Left lung (tissue), 10 donors: ENCODE measurements around the gene RFPL4AL1. TPM values are rescaled to one million over a fixed set of nuclear protein-coding genes. Genes with fewer than 3 reads are reported as not detected.

ENCODE experiments used
- ATAC-seq: fragments of 200-7000 bp; cut with Tn5 transposase; one replicate; pipeline ENCODE4 v1.9.1; 2020; ENCODE audit warnings: moderate library complexity
- DNase-seq, 4 donors: peaks; one replicate each; pipeline ENCODE4 v3.0.0-alpha.2; 2013 to 2020
- H3K27ac ChIP-seq, 2 donors: fragments of 200-600 bp; sonication (generic) in 1 of 2; one replicate each; pipeline versions ENCODE4 v1.5.0 to v1.8.0; 2020 to 2021
- H3K27me3 ChIP-seq, 2 donors: fragments of 200-600 bp; sonication (generic) in 1 of 2; one replicate each; pipeline versions ENCODE4 v1.5.0 to v1.8.0; 2020 to 2021
- H3K36me3 ChIP-seq, 2 donors: fragments of 200-600 bp; sonication (generic) in 1 of 2; one replicate each; pipeline versions ENCODE4 v1.5.0 to v1.8.0; 2020 to 2021
- H3K4me1 ChIP-seq, 2 donors: fragments of 200-600 bp; one replicate each; pipeline ENCODE4 v1.8.0; 2021
- H3K4me3 ChIP-seq, 2 donors: fragments of 200-600 bp; sonication (generic) in 1 of 2; one replicate each; pipeline versions ENCODE4 v1.5.0 to v1.8.0; 2020 to 2021; ENCODE audit warnings: mild to moderate bottlenecking in 1 of 2
- H3K9me3 ChIP-seq, 2 donors: fragments of 200-600 bp; sonication (generic) in 1 of 2; one replicate each; pipeline versions ENCODE4 v1.5.0 to v1.8.0; 2020 to 2021
- CTCF ChIP-seq, 2 donors: fragments of 200-600 bp; sonication (generic) in 1 of 2; IDR thresholded peaks; one replicate each; pipeline versions ENCODE4 v1.5.0 to v1.8.0; 2021; ENCODE audit warnings: antibody characterized with exemption in 2 of 2
- intact Hi-C, 2 donors: fragments of 100-400 bp; cut with DNase I; formaldehyde crosslinking; loops; one replicate each; pipeline versions ENCODE4 v1.11.2 to v1.14.2; 2022
- polyA plus RNA-seq, 6 donors: library from polyadenylated mRNA; unstranded; fragments of 120-200 nt; gene quantifications; one replicate each; pipeline ENCODE4 v1.2.1, GENCODE V29; 2013; ENCODE audit not compliant: insufficient read length in 6 of 6
- total RNA-seq, 2 donors: library from RNA; stranded (reverse); fragmentation: NEBNext Ultra II Directional; extraction: Animal tissue kit (Norgen Biotek cat#: 25700); gene quantifications; one replicate each; pipeline ENCODE4 v1.2.1, GENCODE V29; 2021
- donor health status: DM: no; HTN: yes; CAD: no.
- donor health status: DM: no; HTN: no; CAD: no.

The RFPL4AL1 gene
- total and polyA plus RNA-seq, 8 donors = 0.18 to 0.19 TPM; not detected in 6

DNA sequence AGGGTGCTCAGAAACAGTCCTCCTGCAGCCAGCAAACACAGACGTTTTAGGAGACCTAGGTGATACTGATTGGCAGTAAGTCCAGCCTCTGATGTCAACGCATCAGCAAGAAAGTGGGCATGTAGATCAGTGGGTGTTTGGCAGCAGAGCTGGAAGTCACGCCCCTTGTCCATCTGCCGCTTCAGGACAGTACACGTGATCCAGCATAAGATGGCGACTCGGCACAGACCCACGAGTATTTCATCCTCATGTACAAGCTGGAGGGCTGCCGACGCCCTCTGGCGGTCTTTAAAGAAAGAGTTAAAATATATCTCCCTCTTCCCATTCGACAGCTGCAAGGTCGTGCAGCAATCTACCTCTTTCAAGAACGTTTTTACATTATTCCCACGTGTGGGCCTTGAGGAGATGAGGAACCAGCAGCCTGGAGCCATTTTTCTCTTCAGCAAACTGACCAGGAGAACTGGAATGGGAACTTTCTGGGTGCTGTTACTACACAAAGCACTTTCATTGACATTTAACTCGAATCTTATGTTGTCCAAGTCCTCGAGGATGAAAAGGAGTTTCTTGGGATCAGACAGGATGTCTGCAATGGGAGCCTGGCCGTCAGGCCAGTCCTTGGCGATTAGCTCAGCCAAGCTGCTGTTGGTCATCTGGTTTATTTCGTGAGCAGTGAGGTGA lies 40.6 kb downstream of the RFPL4AL1 start:
- intact Hi-C loops = no loop called here

GRCh38 chr19:55811340-55811739 lies 42.4 kb downstream of the RFPL4AL1 start:
- H3K27ac ChIP-seq = no peak overlapping the region
- DNase-seq = no peak
- no peak for TF ChIP-seq CTCF (IDR thresholded peaks at IDR 0.05)

More for the DNA sequence above, 40.6 kb downstream of the RFPL4AL1 start:
- peak in 3 of 4 donors; percentile 32 to 71 (median 37) for DNase-seq
- TF ChIP-seq CTCF (IDR thresholded peaks at IDR 0.05) = no peak
- no peaks in the 10 kb centered on the region for H3K4me1 ChIP-seq
- H3K36me3 ChIP-seq = no peaks in the 10 kb centered on the region
- H3K27ac ChIP-seq = no peak overlapping the region
- H3K4me3 ChIP-seq = no peak overlapping the region
- peak; percentile 56 for ATAC-seq
- H3K27me3 ChIP-seq = peaks cover 0 to 18% of the 10 kb centered on the region in 2 donors
- H3K9me3 ChIP-seq = no peaks in the 10 kb centered on the region

DNA sequence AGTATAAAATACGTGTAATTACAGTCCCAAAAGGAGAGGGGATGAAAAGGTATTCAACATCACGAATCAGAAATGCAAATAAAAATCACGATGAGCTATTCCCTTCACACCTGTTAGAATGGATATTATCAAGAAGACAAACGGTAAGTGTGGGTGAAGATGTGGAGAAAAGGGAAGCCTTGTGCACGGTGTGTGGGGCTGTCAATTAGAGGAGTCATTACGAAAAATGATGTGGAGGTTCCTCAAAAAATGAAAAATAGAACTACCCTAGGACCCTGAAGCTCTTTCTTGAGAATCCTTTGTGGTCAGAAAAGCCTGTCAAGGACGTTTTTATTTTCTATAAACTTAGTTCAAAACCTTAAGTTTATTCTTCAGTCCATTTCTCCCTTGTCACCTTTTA lies 43.5 kb downstream of the RFPL4AL1 start:
- Histone ChIP-seq H3K4me3 (no peak overlapping the region), H3K9me3 (no peaks in the 10 kb centered on the region), H3K36me3 (no peaks in the 10 kb centered on the region), H3K4me1 (no peaks in the 10 kb centered on the region), H3K27ac (no peak overlapping the region), H3K27me3 (peaks cover 0 to 18% of the 10 kb centered on the region in 2 donors)
- no peak for DNase-seq
- no peak for ATAC-seq
- TF ChIP-seq CTCF (IDR thresholded peaks at IDR 0.05) = no peak
- intact Hi-C loops = no loop called here

More at GRCh38 chr19:55811340-55811739, 42.4 kb downstream of the RFPL4AL1 start:
- intact Hi-C loops = no loop called here
- Histone ChIP-seq H3K9me3 (no peaks in the 10 kb centered on the region), H3K4me1 (no peaks in the 10 kb centered on the region), H3K4me3 (no peak overlapping the region), H3K27me3 (peaks cover 0 to 18% of the 10 kb centered on the region in 2 donors), H3K36me3 (no peaks in the 10 kb centered on the region)
- ATAC-seq = no peak

GRCh38 chr19:55813906-55814305 lies 45.0 kb downstream of the RFPL4AL1 start:
- intact Hi-C loops = no loop called here
- Histone ChIP-seq H3K27ac (no peak overlapping the region), H3K4me3 (no peak overlapping the region), H3K4me1 (no peaks in the 10 kb centered on the region), H3K9me3 (no peaks in the 10 kb centered on the region), H3K36me3 (no peaks in the 10 kb centered on the region), H3K27me3 (peaks cover 0 to 18% of the 10 kb centered on the region in 2 donors)
- DNase-seq (no peak), ATAC-seq (no peak)
- TF ChIP-seq CTCF (IDR thresholded peaks at IDR 0.05) = no peak

GRCh38 chr19:55820037-55820436 lies 51.1 kb downstream of the RFPL4AL1 start:
- intact Hi-C loops = no loop called here
- no peak for TF ChIP-seq CTCF (IDR thresholded peaks at IDR 0.05)

More at GRCh38 chr19:55820037-55820436, 51.1 kb downstream of the RFPL4AL1 start:
- Histone ChIP-seq H3K9me3 (peaks cover 0 to 5% of the 10 kb centered on the region in 2 donors), H3K36me3 (no peaks in the 10 kb centered on the region), H3K4me1 (no peaks in the 10 kb centered on the region), H3K27ac (no peak overlapping the region), H3K4me3 (no peak overlapping the region), H3K27me3 (peaks cover 0 to 14% of the 10 kb centered on the region in 2 donors)
- ATAC-seq = no peak
- no peak for DNase-seq

Other genes starting within 250 kb of the RFPL4AL1 start
- gene SBK2, start 232.0 kb upstream of the RFPL4AL1 start, total RNA-seq = not detected
- under 1 TPM in 1 of 6 donors, not detected in 5; 0.20 TPM for gene SBK2, start 232.0 kb upstream of the RFPL4AL1 start, polyA plus RNA-seq
- gene SBK3, start 223.6 kb upstream of the RFPL4AL1 start, total RNA-seq = under 1 TPM; 0.26 to 0.50 TPM
- 1 to 10 TPM in 2 of 6 donors, under 1 TPM in 4; 0.46 to 1.7 (median 0.69) TPM for gene SBK3, start 223.6 kb upstream of the RFPL4AL1 start, polyA plus RNA-seq
- 10 to 100 TPM; 12.8 to 14.7 TPM for gene ZNF579, start 188.3 kb upstream of the RFPL4AL1 start, total RNA-seq
- gene ZNF579, start 188.3 kb upstream of the RFPL4AL1 start, polyA plus RNA-seq = 10 to 100 TPM; 10.7 to 13.9 (median 12.5) TPM
- 10 to 100 TPM; 11.0 to 14.4 TPM for gene FIZ1, start 169.6 kb upstream of the RFPL4AL1 start, total RNA-seq
- 10 to 100 TPM; 16.7 to 22.6 (median 19.6) TPM for gene FIZ1, start 169.6 kb upstream of the RFPL4AL1 start, polyA plus RNA-seq
- 10 to 100 TPM; 22.3 to 22.4 TPM for gene ZNF524, start 168.8 kb upstream of the RFPL4AL1 start, total RNA-seq
- 1 to 10 TPM; 4.9 to 9.0 (median 6.9) TPM for gene ZNF524, start 168.8 kb upstream of the RFPL4AL1 start, polyA plus RNA-seq
- gene ZNF865, start 163.5 kb upstream of the RFPL4AL1 start, total RNA-seq = 10 to 100 TPM; 13.7 to 16.1 TPM
- gene ZNF865, start 163.5 kb upstream of the RFPL4AL1 start, polyA plus RNA-seq = 10 to 100 TPM in 2 of 6 donors, 1 to 10 TPM in 4; 5.9 to 12.2 (median 8.4) TPM
- 1 to 10 TPM; 6.0 to 8.0 TPM for gene ZNF784, start 144.6 kb upstream of the RFPL4AL1 start, total RNA-seq
- gene ZNF784, start 144.6 kb upstream of the RFPL4AL1 start, polyA plus RNA-seq = 10 to 100 TPM in 1 of 6 donors, 1 to 10 TPM in 5; 8.3 to 11.6 (median 8.9) TPM
- gene ZNF580, start 128.1 kb upstream of the RFPL4AL1 start, total RNA-seq = 10 to 100 TPM; 33.8 to 34.7 TPM
- gene ZNF580, start 128.1 kb upstream of the RFPL4AL1 start, polyA plus RNA-seq = 10 to 100 TPM; 35.8 to 49.5 (median 44.2) TPM
- 10 to 100 TPM; 14.5 to 19.5 TPM for gene ZNF581, start 125.5 kb upstream of the RFPL4AL1 start, total RNA-seq
- gene ZNF581, start 125.5 kb upstream of the RFPL4AL1 start, polyA plus RNA-seq = 10 to 100 TPM; 24.2 to 32.3 (median 28.8) TPM
- gene CCDC106, start 120.9 kb upstream of the RFPL4AL1 start, total RNA-seq = 10 to 100 TPM in 1 of 2 donors, 1 to 10 TPM in 1; 9.7 to 15.1 TPM
- gene CCDC106, start 120.9 kb upstream of the RFPL4AL1 start, polyA plus RNA-seq = 10 to 100 TPM; 11.0 to 16.8 (median 14.7) TPM
- 100 to 1,000 TPM; 123 to 145 TPM for gene U2AF2, start 114.1 kb upstream of the RFPL4AL1 start, total RNA-seq
- gene U2AF2, start 114.1 kb upstream of the RFPL4AL1 start, polyA plus RNA-seq = 100 to 1,000 TPM; 160 to 213 (median 176) TPM
- 100 to 1,000 TPM; 114 to 120 TPM for gene EPN1, start 93.9 kb upstream of the RFPL4AL1 start, total RNA-seq
- gene EPN1, start 93.9 kb upstream of the RFPL4AL1 start, polyA plus RNA-seq = 100 to 1,000 TPM in 1 of 6 donors, 10 to 100 TPM in 5; 67.7 to 104 (median 88.6) TPM
- gene NLRP9, start 30.7 kb upstream of the RFPL4AL1 start, total RNA-seq = not detected
- under 1 TPM in 1 of 6 donors, not detected in 5; 0.08 TPM for gene NLRP9, start 30.7 kb upstream of the RFPL4AL1 start, polyA plus RNA-seq
- gene RFPL4A, start 10.0 kb upstream of the RFPL4AL1 start, total RNA-seq = not detected
- under 1 TPM in 1 of 6 donors, not detected in 5; 0.34 TPM for gene RFPL4A, start 10.0 kb upstream of the RFPL4AL1 start, polyA plus RNA-seq
- gene NLRP11, start 62.9 kb downstream of the RFPL4AL1 start, total RNA-seq = not detected
- under 1 TPM in 2 of 6 donors, not detected in 4; 0.04 TPM for gene NLRP11, start 62.9 kb downstream of the RFPL4AL1 start, polyA plus RNA-seq
- not detected for gene NLRP4, start 67.4 kb downstream of the RFPL4AL1 start, total RNA-seq
- gene NLRP4, start 67.4 kb downstream of the RFPL4AL1 start, polyA plus RNA-seq = not detected
- gene NLRP13, start 163.2 kb downstream of the RFPL4AL1 start, total RNA-seq = not detected
- not detected for gene NLRP13, start 163.2 kb downstream of the RFPL4AL1 start, polyA plus RNA-seq
- not detected for gene NLRP8, start 178.7 kb downstream of the RFPL4AL1 start, total RNA-seq
- gene NLRP8, start 178.7 kb downstream of the RFPL4AL1 start, polyA plus RNA-seq = under 1 TPM in 1 of 6 donors, not detected in 5; 0.04 TPM
- gene NLRP5, start 217.7 kb downstream of the RFPL4AL1 start, total RNA-seq = not detected
- gene NLRP5, start 217.7 kb downstream of the RFPL4AL1 start, polyA plus RNA-seq = not detected